K562 (cell line): ENCODE measurements around the gene SMR3B.

Experiments
- BRCA1 ChIP-seq, 2 experiments: fragments of 450-650 bp in 1 of 2; sonication (generic) in 1 of 2; formaldehyde crosslinking in 1 of 2; IDR thresholded peaks; 2 replicates each; pipeline versions ENCODE4 v1.5.0 to v1.6.1; 2017 to 2020; ENCODE audit warnings: mild to moderate bottlenecking in 1 of 2, missing genetic modification reagents in 1 of 2
- CBX3 ChIP-seq, 2 experiments: IDR thresholded peaks; 1 replicate in 1 of 2; 2 replicates in 1 of 2; pipeline ENCODE4 v1.6.1; 2012; ENCODE audit warnings: inconsistent platforms in 2 of 2, low read length in 2 of 2, borderline replicate concordance in 1 of 2, control low read depth in 1 of 2
- CEBPB ChIP-seq: fragments of 450-650 bp; IDR thresholded peaks from 2 replicates; pipeline ENCODE4 v1.6.1; 2016; ENCODE audit warnings: missing genetic modification characterization, missing compliant biosample characterization
- CSDE1 ChIP-seq, 2 experiments: fragments of 450-650 bp; IDR thresholded peaks; 2 replicates each; pipeline ENCODE4 v1.6.1; 2016; ENCODE audit warnings: mild to moderate bottlenecking in 1 of 2
- JUND ChIP-seq, 2 experiments: IDR thresholded peaks; 2 replicates in 1 of 2; 3 replicates in 1 of 2; pipeline ENCODE4 v1.6.1; 2011; ENCODE audit warnings: borderline replicate concordance in 2 of 2, low read depth in 2 of 2, low read length in 2 of 2, improper control_type of control experiment in 1 of 2, missing biosample characterization in 1 of 2, missing genetic modification characterization in 1 of 2, missing genetic modification reagents in 1 of 2
- MAX ChIP-seq: sonication (generic); formaldehyde crosslinking; IDR thresholded peaks from 2 replicates; pipeline ENCODE4 v1.9.0; 2022; ENCODE audit warnings: mild to moderate bottlenecking, missing genetic modification reagents
- SMAD3 ChIP-seq: fragments of 450-650 bp; formaldehyde crosslinking; conservative IDR thresholded peaks from 2 replicates; pipeline ENCODE4 v1.4.0; 2020; ENCODE audit warnings: mild to moderate bottlenecking
- ZNF133 ChIP-seq: fragments of 250-450 bp; sonication (Bioruptor Pico); IDR thresholded peaks from 2 replicates; pipeline ENCODE4 v1.4.0; 2020; ENCODE audit warnings: mild to moderate bottlenecking
- ZNF699 ChIP-seq: fragments of 250-450 bp; sonication (Bioruptor Pico); IDR thresholded peaks from 2 replicates; pipeline ENCODE4 v1.8.0; 2021; ENCODE audit warnings: mild to moderate bottlenecking, moderate library complexity; ENCODE audit not compliant: insufficient replicate concordance
- TF ChIP-seq, protein P1 (sequence below), 3 experiments: IDR thresholded peaks in 2 of 3; conservative IDR thresholded peaks in 1 of 3; 2 replicates each; pipeline ENCODE4 v1.5.1; 2011 to 2012; ENCODE audit warnings: low read length in 3 of 3, mild to moderate bottlenecking in 3 of 3, control low read depth in 2 of 3, improper control_type of control experiment in 1 of 3, inconsistent platforms in 1 of 3, low read depth in 1 of 3, mixed read lengths in 1 of 3, moderate library complexity in 1 of 3; ENCODE audit not compliant: insufficient read depth in 2 of 3

GRCh38 chr4:70392057-70392776 is 9.3 kb downstream of the SMR3B start:
- TF ChIP-seq CEBPB (tag): no peak
- no peak for TF ChIP-seq MAX (CRISPR knock-in tag)
- no peak for TF ChIP-seq CBX3 (IDR thresholded peaks at IDR 0.05; ENCODE audit: borderline replicate concordance in 1 of 2, low read length in 2 of 2)
- no peak for TF ChIP-seq ZNF133 (CRISPR knock-in tag)
- TF ChIP-seq JUND (IDR thresholded peaks at IDR 0.05; ENCODE audit: borderline replicate concordance, low read depth, low read length): no peak
- no peak for TF ChIP-seq JUND (tag; IDR thresholded peaks at IDR 0.05; ENCODE audit: borderline replicate concordance, low read depth, low read length)
- TF ChIP-seq CSDE1 (IDR thresholded peaks at IDR 0.05): no peak
- TF ChIP-seq, protein P1, sequence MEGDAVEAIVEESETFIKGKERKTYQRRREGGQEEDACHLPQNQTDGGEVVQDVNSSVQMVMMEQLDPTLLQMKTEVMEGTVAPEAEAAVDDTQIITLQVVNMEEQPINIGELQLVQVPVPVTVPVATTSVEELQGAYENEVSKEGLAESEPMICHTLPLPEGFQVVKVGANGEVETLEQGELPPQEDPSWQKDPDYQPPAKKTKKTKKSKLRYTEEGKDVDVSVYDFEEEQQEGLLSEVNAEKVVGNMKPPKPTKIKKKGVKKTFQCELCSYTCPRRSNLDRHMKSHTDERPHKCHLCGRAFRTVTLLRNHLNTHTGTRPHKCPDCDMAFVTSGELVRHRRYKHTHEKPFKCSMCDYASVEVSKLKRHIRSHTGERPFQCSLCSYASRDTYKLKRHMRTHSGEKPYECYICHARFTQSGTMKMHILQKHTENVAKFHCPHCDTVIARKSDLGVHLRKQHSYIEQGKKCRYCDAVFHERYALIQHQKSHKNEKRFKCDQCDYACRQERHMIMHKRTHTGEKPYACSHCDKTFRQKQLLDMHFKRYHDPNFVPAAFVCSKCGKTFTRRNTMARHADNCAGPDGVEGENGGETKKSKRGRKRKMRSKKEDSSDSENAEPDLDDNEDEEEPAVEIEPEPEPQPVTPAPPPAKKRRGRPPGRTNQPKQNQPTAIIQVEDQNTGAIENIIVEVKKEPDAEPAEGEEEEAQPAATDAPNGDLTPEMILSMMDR (IDR thresholded peaks at IDR 0.05 in 2 of 3, conservative IDR thresholded peaks at IDR 0.05 in 1 of 3; ENCODE audit: insufficient read depth in 2 of 3, low read depth in 1 of 3, low read length in 3 of 3): no peak
- TF ChIP-seq SMAD3 (CRISPR knock-in tag): no peak
- no peak for TF ChIP-seq BRCA1 (IDR thresholded peaks at IDR 0.05)
- no peak for TF ChIP-seq BRCA1 (CRISPR knock-in tag; IDR thresholded peaks at IDR 0.05)
- TF ChIP-seq ZNF699 (CRISPR knock-in tag): no peak
